HG02610 (cell line): ENCODE measurements around the gene NDST1.
A peak's percentile ranks its signal among the peaks of the same experiment; 100 is the strongest.

Source experiments
- ATAC-seq: cut with Tn5 transposase; IDR thresholded peaks from one replicate; pipeline ENCODE4 v1.9.1; 2021; ENCODE audit warnings: mild to moderate bottlenecking, moderate library complexity; ENCODE audit not compliant: unreplicated experiment

Gene NDST1

GRCh38 chr5:150583541-150584225 lies 75.8 kb downstream of the NDST1 start:
- ATAC-seq: no peak

- no peak for ATAC-seq
Measured at GRCh38 chr5:150584556-150585335, 76.8 kb downstream of the NDST1 start.

DNA sequence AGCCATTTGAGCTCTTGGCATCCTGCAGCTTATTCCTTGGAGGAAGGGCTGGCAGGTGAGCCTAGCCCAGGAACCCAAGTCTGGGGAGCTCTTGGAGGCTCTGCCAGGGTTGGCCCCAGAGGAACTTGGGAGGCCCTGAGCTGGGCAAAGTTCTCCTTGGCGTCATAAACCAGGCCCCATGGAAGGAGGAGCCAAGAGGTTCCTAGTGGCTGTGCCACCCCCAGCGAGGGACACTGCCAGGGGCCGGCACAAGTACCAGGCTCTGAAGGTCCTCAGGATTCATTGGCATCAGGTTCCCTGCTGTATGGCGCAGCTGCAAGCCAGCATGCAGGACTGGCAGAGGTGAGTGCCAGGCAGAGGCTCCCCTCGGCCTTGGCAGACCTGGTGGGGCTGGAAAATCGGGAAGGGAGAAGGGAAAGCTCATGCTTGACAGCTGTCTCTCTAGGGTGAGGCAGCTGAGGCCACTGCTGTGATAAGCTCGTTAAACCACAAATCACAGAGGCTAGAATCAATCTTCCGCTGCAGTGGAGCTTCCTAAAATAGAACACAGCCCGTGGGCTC lies 77.9 kb downstream of the NDST1 start:
- ATAC-seq: no peak

- ATAC-seq: no peak
Measured at GRCh38 chr5:150587016-150587415, 79.1 kb downstream of the NDST1 start.

GRCh38 chr5:150587856-150588595 lies 80.1 kb downstream of the NDST1 start:
- no peak for ATAC-seq

- no peak for ATAC-seq
Measured at GRCh38 chr5:150588596-150588890, 80.6 kb downstream of the NDST1 start.

DNA sequence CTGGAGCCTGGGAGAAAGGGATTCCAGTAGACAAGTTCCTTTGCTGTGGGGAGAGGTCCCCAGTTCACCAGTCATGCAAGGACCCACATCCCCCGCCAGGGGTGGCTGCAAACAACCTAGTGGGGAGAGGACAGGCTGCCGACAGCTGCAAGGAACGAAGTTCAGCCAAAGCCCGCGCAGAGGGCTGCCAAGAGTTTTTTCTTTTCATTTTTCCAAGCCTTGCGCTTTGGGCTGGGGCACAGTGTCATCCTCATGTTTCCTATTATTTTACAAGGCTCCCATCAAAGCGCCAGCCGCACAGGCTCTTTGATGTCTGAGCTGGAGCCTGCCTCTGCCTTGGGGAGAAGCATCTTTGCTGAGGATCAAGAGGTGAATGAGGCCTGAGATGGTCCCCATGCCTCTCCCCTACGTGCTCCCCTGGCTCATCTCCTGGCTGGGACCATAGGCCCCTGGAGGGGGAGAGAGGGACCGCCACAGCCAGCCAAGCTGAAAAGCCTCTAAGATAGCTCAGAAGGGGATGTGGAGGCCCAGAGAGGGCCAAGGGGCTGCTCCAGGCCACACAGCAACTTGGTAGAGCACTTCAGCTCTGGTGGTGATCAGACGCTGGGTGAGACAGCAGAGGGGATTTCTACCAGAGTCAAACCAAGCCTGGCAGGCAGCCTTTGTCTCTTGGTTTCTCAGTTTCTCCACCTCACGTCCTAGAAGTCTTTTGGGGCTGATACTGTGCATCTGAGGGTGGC lies 82.1 kb downstream of the NDST1 start:
- peak; percentile 93 for ATAC-seq

DNA sequence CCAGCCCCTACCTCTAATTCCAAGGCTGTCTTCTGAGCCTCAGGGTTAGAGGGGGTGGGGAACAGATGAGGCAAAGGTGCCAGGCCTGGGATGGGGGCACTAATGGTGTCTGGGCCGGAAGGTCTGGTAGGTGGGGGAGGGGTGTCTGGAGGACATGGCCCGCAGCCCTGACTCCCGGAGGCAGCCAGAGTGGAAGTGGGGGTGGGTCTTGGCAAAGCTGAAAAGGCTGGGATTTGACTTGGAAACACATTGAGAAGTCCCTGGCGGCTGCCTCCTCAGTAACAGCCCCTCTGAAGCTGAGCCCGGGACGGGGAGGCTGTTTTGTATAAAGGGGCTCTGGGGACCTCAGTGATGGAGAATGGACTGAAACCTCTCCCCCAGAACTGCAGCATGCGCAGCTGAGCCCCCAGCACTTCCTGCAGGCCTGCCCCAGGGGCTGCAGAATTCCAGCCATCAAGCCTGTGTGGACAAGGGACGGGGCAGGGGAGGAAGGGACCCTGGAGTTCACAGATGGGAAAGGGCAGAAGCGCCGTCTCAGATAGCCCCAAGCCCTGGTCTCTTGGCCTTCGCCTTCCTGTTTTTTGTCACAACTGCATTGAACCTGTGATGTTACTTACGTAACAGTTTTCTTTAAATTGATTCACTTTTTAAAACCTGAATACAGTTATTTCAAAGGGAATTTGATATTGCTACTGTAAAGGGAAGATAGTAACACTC lies 83.2 kb downstream of the NDST1 start:
- ATAC-seq: no peak

GRCh38 chr5:150593593-150593992 lies 85.7 kb downstream of the NDST1 start:
- ATAC-seq: no peak

DNA sequence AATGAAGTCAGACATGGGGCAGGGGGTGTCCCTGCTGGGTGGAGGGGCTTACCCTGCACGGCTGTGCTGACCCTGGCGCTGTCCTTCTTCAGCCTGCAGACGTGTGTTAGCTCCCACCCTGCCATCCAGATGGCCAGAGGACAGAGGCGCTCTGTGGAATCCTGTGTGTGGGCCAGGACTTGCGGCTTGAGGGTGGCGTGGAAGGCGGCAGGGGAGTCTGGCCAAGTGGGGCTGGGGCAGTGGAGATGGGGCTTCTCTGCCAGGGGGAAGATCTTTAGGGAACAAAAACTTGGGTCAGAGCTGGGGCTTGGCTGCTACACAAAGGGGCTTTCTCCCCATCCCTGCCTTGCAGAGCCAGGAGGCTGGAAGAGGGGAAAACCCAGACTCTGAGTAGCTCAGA lies 86.1 kb downstream of the NDST1 start:
- ATAC-seq: no peak

- ATAC-seq: no peak
Measured at GRCh38 chr5:150595466-150596031, 87.6 kb downstream of the NDST1 start.

GRCh38 chr5:150596313-150596712 lies 88.4 kb downstream of the NDST1 start:
- ATAC-seq: no peak

GRCh38 chr5:150596826-150597225 lies 88.9 kb downstream of the NDST1 start:
- no peak for ATAC-seq

DNA sequence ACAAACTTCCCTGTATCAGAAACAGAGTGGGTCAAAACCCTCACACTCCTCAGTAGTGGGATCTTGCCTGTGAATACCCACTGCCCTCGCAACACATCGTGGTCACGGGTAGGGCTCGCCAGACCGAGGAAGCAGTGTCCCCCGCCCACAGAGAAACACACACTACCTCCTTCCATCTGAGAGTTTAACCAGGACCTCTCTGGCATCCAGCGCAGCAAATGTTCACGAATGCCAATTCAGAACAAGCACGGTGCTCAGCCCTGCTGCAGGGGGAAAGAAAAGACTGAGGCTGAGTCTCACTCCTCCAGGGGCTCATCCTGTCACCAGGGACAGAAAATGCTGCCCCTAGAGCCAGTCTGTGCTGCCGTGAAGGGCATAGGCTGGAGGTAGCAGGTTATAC lies 90.1 kb downstream of the NDST1 start:
- ATAC-seq: no peak

GRCh38 chr5:150598821-150599273 lies 90.9 kb downstream of the NDST1 start:
- ATAC-seq: no peak

DNA sequence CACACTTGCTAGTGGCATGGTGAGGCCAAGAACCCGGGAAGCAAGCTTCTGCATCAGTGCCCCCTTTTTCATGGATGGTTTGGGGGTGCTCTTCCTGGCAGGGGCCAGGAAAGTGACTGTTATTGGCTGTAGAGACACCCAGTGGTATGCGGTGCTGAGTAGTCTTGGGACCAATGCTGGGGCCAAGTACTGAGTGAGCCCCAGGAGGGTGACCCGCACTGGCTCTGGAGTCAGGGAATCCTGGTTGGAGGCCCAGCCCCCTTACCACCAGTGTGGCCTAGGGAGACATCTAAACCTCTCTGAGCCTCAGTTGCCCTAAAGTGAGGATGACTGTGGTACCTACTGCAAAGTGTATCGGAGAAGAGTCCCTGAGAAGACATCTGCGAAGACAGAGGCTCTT lies 91.3 kb downstream of the NDST1 start:
- ATAC-seq: no peak

GRCh38 chr5:150599917-150600511 lies 92.1 kb downstream of the NDST1 start:
- no peak for ATAC-seq

DNA sequence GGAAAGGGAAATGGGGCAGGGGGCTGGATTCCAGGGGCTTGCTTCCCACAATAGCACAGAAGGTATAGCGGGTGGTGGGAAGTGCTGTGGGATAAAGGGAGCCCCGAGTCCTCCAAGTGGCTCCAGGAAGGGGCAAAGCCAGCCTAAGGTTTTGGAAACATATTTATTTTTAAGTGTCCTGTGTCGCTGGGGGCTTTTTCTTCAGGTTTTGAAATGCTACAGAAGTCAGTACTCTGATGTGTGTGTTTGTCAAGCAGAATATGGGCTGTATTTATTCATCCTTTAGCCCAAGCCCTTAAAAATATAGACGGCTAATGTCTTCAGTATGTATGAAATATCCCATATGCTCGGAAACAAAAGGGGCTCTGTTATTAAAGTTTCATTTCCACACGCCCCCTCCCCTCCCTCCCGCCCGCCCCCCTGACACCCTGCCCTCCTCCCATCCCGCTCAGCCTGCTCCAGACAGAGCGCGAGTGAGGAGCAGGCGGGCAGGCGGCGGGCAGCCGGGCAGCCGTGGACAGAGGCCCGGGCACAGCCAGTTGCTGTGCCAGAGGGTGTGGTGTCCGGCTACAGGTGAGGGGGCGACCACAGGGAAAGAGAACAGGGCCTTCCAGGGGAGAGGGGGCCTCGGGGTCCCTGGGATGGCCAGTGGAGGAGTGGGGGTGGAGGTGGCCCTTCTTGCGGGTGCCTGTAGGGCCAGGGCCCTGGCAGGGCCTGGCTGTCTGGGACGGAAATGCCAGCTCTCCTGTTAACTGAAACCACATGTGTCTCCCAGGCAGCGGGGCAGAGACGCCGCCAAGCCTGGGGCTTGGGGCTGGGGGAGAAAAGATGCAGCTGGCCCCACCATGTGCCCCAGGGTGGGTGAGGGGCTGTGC lies 92.9 kb downstream of the NDST1 start:
- ATAC-seq: no peak
